BLaER1 treated with 17β-estradiol and CSF1 and Interleukin-3, amounts not matched to agents 10 nM and 100 nM (cell line): ENCODE data around the gene PIK3AP1.

Experiments used
- H3K27ac ChIP-seq, 11 experiments: shearing (Covaris generic); formaldehyde crosslinking; 2 replicates each; pipeline ENCODE4 v1.8.1; 2022
- H3K27me3 ChIP-seq, 11 experiments: shearing (Covaris generic); formaldehyde crosslinking; 2 replicates each; pipeline ENCODE4 v1.8.1; 2022
- H3K36me3 ChIP-seq, 11 experiments: shearing (Covaris generic); formaldehyde crosslinking; 2 replicates each; pipeline ENCODE4 v1.8.1; 2022
- H3K4me1 ChIP-seq, 10 experiments: shearing (Covaris generic); formaldehyde crosslinking; 2 replicates each; pipeline ENCODE4 v1.8.1; 2022
- H3K4me2 ChIP-seq, 11 experiments: shearing (Covaris generic); formaldehyde crosslinking; 2 replicates each; pipeline ENCODE4 v1.8.1; 2022
- H3K4me3 ChIP-seq, 10 experiments: shearing (Covaris generic); formaldehyde crosslinking; 2 replicates each; pipeline ENCODE4 v1.8.1; 2022
- H3K9ac ChIP-seq, 11 experiments: shearing (Covaris generic); formaldehyde crosslinking; 2 replicates each; pipeline ENCODE4 v1.8.1; 2022
- H3K9me3 ChIP-seq, 11 experiments: shearing (Covaris generic); formaldehyde crosslinking; replicated peaks in 1 of 11; 2 replicates each; pipeline ENCODE4 v1.8.1; 2022
- H4K20me1 ChIP-seq, 11 experiments: shearing (Covaris generic); formaldehyde crosslinking; 2 replicates each; pipeline ENCODE4 v1.8.1; 2022
- Cebpa-rat ChIP-seq, 11 experiments: shearing (Covaris generic); IDR thresholded peaks; 2 replicates each; pipeline ENCODE4 v1.8.1; 2022

Gene PIK3AP1

GRCh38 chr10:96720422-96721206, at the start of gene PIK3AP1:
Gene PIK3AP1 (minus strand): TSS chr10:96720514. CDS start chr10:96720394, 120 bp downstream.
- Histone ChIP-seq H3K27me3 (no peaks in the 10 kb centered on the region), H3K9ac (peak within 1 kb of the TSS; percentile 94 to 100 (median 97)), H3K27ac (peak within 1 kb of the TSS; percentile 93 to 100 (median 97)), H3K4me2 (peak within 1 kb of the TSS; percentile 83 to 98 (median 95)), H3K4me1 (peaks cover 40 to 81% (median 72%) of the 10 kb centered on the region in 10 experiments), H3K36me3 (peaks cover 10 to 38% (median 30%) of the 10 kb centered on the region in 11 experiments; a peak in 21 of 22 replicates), H3K9me3 (peaks cover 0 to 31% (median 20%) of the 10 kb centered on the region in 11 experiments; a peak in 17 of 22 replicates), H3K4me3 (peak within 1 kb of the TSS; percentile 76 to 98 (median 92)), H4K20me1 (peaks cover 0 to 41% (median 31%) of the 10 kb centered on the region in 11 experiments; a peak in 16 of 22 replicates)
- TF ChIP-seq Cebpa-rat (IDR thresholded peaks at IDR 0.05): no peak

- Histone ChIP-seq H3K4me1 (peaks cover 23 to 35% (median 32%) of the 10 kb centered on the region in 10 experiments), H3K27ac (no peak overlapping the region), H3K9me3 (peaks cover 31 to 72% (median 62%) of the 10 kb centered on the region in 11 experiments), H3K36me3 (peaks cover 0 to 84% (median 57%) of the 10 kb centered on the region in 11 experiments; a peak in 19 of 22 replicates), H3K4me2 (no peak overlapping the region), H4K20me1 (peaks cover 0 to 15% (median 0%) of the 10 kb centered on the region in 11 experiments; a peak in 3 of 22 replicates), H3K9ac (no peak overlapping the region), H3K27me3 (no peaks in the 10 kb centered on the region), H3K4me3 (no peak overlapping the region; a peak in 1 of 20 replicates)
- TF ChIP-seq Cebpa-rat (IDR thresholded peaks at IDR 0.05): no peak
These were observed 47.8 kb upstream of the PIK3AP1 start for GRCh38 chr10:96768136-96768535.

GRCh38 chr10:96767611-96768010, 47.3 kb upstream of the PIK3AP1 start:
- H3K27ac ChIP-seq: no peak overlapping the region
- H4K20me1 ChIP-seq: peaks cover 0 to 15% (median 0%) of the 10 kb centered on the region in 11 experiments; a peak in 3 of 22 replicates
- no peak overlapping the region for H3K9ac ChIP-seq
- H3K27me3 ChIP-seq: no peaks in the 10 kb centered on the region
- H3K9me3 ChIP-seq: peaks cover 26 to 67% (median 57%) of the 10 kb centered on the region in 11 experiments
- peaks cover 0 to 79% (median 54%) of the 10 kb centered on the region in 11 experiments; a peak in 19 of 22 replicates for H3K36me3 ChIP-seq
- no peak for TF ChIP-seq Cebpa-rat (IDR thresholded peaks at IDR 0.05)
- H3K4me2 ChIP-seq: no peak overlapping the region
- peaks cover 23 to 40% (median 34%) of the 10 kb centered on the region in 10 experiments for H3K4me1 ChIP-seq
- no peak overlapping the region; a peak in 1 of 20 replicates for H3K4me3 ChIP-seq

GRCh38 chr10:96765406-96766240, 45.3 kb upstream of the PIK3AP1 start:
- peaks cover 27 to 59% (median 53%) of the 10 kb centered on the region in 10 experiments for H3K4me1 ChIP-seq
- peak overlapping the region in 2 of 10 experiments; percentile 4 to 15; a peak in 1 of 20 replicates for H3K4me3 ChIP-seq
- H3K36me3 ChIP-seq: peaks cover 0 to 59% (median 36%) of the 10 kb centered on the region in 11 experiments; a peak in 15 of 22 replicates
- peak overlapping the region in 8 of 11 experiments; percentile 6 to 79 (median 64); a peak in 15 of 22 replicates for H3K9ac ChIP-seq
- peak overlapping the region; percentile 71 to 89 (median 82) for H3K4me2 ChIP-seq
- peaks cover 0 to 15% (median 0%) of the 10 kb centered on the region in 11 experiments; a peak in 3 of 22 replicates for H4K20me1 ChIP-seq
- no peaks in the 10 kb centered on the region for H3K27me3 ChIP-seq
- peak overlapping the region in 9 of 11 experiments; percentile 26 to 91 (median 74); a peak in 17 of 22 replicates for H3K27ac ChIP-seq
- peaks cover 6 to 53% (median 37%) of the 10 kb centered on the region in 11 experiments; a peak in 21 of 22 replicates for H3K9me3 ChIP-seq
- no peak for TF ChIP-seq Cebpa-rat (IDR thresholded peaks at IDR 0.05)

GRCh38 chr10:96764425-96765060, 44.2 kb upstream of the PIK3AP1 start:
- no peaks in the 10 kb centered on the region for H3K27me3 ChIP-seq
- H3K27ac ChIP-seq: peak overlapping the region in 10 of 11 experiments; percentile 26 to 91 (median 74); a peak in 18 of 22 replicates
- peaks cover 0 to 48% (median 25%) of the 10 kb centered on the region in 11 experiments; a peak in 14 of 22 replicates for H3K36me3 ChIP-seq
- H3K9me3 ChIP-seq: peaks cover 0 to 52% (median 30%) of the 10 kb centered on the region in 11 experiments; a peak in 19 of 22 replicates
- TF ChIP-seq Cebpa-rat (IDR thresholded peaks at IDR 0.05): peak in 8 of 11 experiments; percentile 30 to 94 (median 84); a peak in 13 of 22 replicates
- peaks cover 33 to 69% (median 64%) of the 10 kb centered on the region in 10 experiments for H3K4me1 ChIP-seq
- peak overlapping the region in 9 of 11 experiments; percentile 1 to 79 (median 59); a peak in 17 of 22 replicates for H3K9ac ChIP-seq
- H4K20me1 ChIP-seq: peaks cover 0 to 15% (median 0%) of the 10 kb centered on the region in 11 experiments; a peak in 3 of 22 replicates
- H3K4me2 ChIP-seq: peak overlapping the region; percentile 71 to 89 (median 82)
- peak overlapping the region in 1 of 10 experiments; percentile 15; a peak in 2 of 20 replicates for H3K4me3 ChIP-seq

GRCh38 chr10:96758423-96758822, 38.1 kb upstream of the PIK3AP1 start:
- peak overlapping the region; percentile 34 to 91 (median 78); a peak in 21 of 22 replicates for H3K27ac ChIP-seq
- H4K20me1 ChIP-seq: peaks cover 0 to 5% (median 0%) of the 10 kb centered on the region in 11 experiments; a peak in 2 of 22 replicates
- H3K27me3 ChIP-seq: no peaks in the 10 kb centered on the region
- H3K4me2 ChIP-seq: peak overlapping the region; percentile 65 to 88 (median 78)
- TF ChIP-seq Cebpa-rat (IDR thresholded peaks at IDR 0.05): no peak
- H3K36me3 ChIP-seq: peaks cover 0 to 9% (median 0%) of the 10 kb centered on the region in 11 experiments; a peak in 3 of 22 replicates
- H3K9ac ChIP-seq: peak overlapping the region; percentile 16 to 76 (median 60); a peak in 18 of 22 replicates
- H3K4me1 ChIP-seq: peaks cover 56 to 100% (median 92%) of the 10 kb centered on the region in 10 experiments
- H3K9me3 ChIP-seq: peaks cover 0 to 22% (median 0%) of the 10 kb centered on the region in 11 experiments; a peak in 4 of 22 replicates
- peak overlapping the region in 4 of 10 experiments; percentile 8 to 24 (median 19); a peak in 5 of 20 replicates for H3K4me3 ChIP-seq

GRCh38 chr10:96756111-96756903, 36.0 kb upstream of the PIK3AP1 start:
- Histone ChIP-seq H3K4me2 (peak overlapping the region; percentile 65 to 88 (median 78)), H3K4me3 (no peak overlapping the region)
- TF ChIP-seq Cebpa-rat (IDR thresholded peaks at IDR 0.05): peak in 3 of 11 experiments; percentile 31 to 54 (median 39); a peak in 2 of 22 replicates

More at GRCh38 chr10:96756111-96756903, 36.0 kb upstream of the PIK3AP1 start:
- Histone ChIP-seq H3K36me3 (peaks cover 0 to 16% (median 0%) of the 10 kb centered on the region in 11 experiments; a peak in 6 of 22 replicates), H3K4me1 (peaks cover 61 to 98% (median 89%) of the 10 kb centered on the region in 10 experiments), H3K27me3 (no peaks in the 10 kb centered on the region), H3K9ac (peak overlapping the region in 6 of 11 experiments; percentile 12 to 76 (median 66); a peak in 11 of 22 replicates), H4K20me1 (peaks cover 0 to 10% (median 0%) of the 10 kb centered on the region in 11 experiments; a peak in 2 of 22 replicates), H3K9me3 (peaks cover 0 to 12% (median under 1%) of the 10 kb centered on the region in 11 experiments; a peak in 9 of 22 replicates), H3K27ac (peak overlapping the region in 10 of 11 experiments; percentile 43 to 91 (median 80); a peak in 20 of 22 replicates)
